HepG2 (cell line): Measurements from ENCODE around the gene HELZ2.

Experiments
- ARNTL ChIP-seq: sonication (generic); formaldehyde crosslinking; IDR thresholded peaks from 2 replicates; pipeline ENCODE4 v1.4.0; 2020; ENCODE audit warnings: mild to moderate bottlenecking, missing genetic modification reagents
- ATF3 ChIP-seq: sonication (generic); formaldehyde crosslinking; IDR thresholded peaks from 2 replicates; pipeline ENCODE4 v1.4.0; 2020; ENCODE audit warnings: missing genetic modification reagents
- BCL3 ChIP-seq: sonication (generic); formaldehyde crosslinking; IDR thresholded peaks from 2 replicates; pipeline ENCODE4 v1.5.1; 2020; ENCODE audit warnings: mild to moderate bottlenecking, missing genetic modification reagents, moderate library complexity
- ESRRA ChIP-seq: sonication (generic); formaldehyde crosslinking; IDR thresholded peaks from 2 replicates; pipeline ENCODE4 v1.5.1; 2020; ENCODE audit warnings: mild to moderate bottlenecking, low read depth, missing genetic modification reagents
- HDAC6 ChIP-seq: fragments of 200-600 bp; sonication (generic); IDR thresholded peaks from 2 replicates; pipeline ENCODE4 v1.7.0; 2017; ENCODE audit warnings: mild to moderate bottlenecking, antibody characterized with exemption, low read length, low read depth
- NCOA1 ChIP-seq: sonication (generic); formaldehyde crosslinking; IDR thresholded peaks from 2 replicates; pipeline ENCODE4 v1.9.0; 2021; ENCODE audit warnings: missing genetic modification reagents
- TF ChIP-seq, protein P1 (sequence below): sonication (generic); formaldehyde crosslinking; IDR thresholded peaks from 2 replicates; pipeline ENCODE4 v1.4.0; 2020; ENCODE audit warnings: missing genetic modification reagents
- TF ChIP-seq, protein P2 (sequence below): sonication (generic); formaldehyde crosslinking; IDR thresholded peaks from 2 replicates; pipeline ENCODE4 v1.8.1; 2023; ENCODE audit warnings: mild to moderate bottlenecking, missing genetic modification reagents, borderline replicate concordance

DNA sequence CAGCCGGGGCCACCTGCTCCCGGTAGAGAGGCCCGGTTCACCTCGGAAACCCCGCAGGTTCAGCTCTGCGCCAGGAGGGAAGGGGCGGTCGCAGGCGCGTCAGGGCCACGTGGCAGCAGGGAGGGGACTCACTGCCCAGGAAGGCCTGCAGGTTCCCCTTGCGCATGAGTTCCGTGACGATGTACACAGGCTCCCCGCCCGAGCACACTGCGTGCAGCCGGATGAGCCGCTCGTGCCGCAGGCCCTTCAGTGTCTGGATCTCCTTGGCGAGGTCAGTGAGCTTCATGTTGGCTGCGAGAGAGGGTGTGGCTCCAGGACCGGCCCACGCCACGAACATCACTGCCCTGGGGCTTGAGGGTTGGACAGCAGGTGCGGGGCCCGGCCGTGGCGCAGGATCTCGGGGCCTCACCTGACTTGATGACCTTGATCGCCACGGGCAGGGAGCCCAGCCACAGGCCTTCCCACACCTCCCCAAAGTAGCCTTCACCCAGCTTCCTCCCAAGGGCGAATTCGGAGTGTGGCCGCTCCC, 31.9 kb downstream of the HELZ2 start:
- TF ChIP-seq, protein P1, sequence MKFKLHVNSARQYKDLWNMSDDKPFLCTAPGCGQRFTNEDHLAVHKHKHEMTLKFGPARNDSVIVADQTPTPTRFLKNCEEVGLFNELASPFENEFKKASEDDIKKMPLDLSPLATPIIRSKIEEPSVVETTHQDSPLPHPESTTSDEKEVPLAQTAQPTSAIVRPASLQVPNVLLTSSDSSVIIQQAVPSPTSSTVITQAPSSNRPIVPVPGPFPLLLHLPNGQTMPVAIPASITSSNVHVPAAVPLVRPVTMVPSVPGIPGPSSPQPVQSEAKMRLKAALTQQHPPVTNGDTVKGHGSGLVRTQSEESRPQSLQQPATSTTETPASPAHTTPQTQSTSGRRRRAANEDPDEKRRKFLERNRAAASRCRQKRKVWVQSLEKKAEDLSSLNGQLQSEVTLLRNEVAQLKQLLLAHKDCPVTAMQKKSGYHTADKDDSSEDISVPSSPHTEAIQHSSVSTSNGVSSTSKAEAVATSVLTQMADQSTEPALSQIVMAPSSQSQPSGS (CRISPR knock-in tag): no peak
- TF ChIP-seq HDAC6 (no peak), BCL3 (CRISPR knock-in tag) (no peak), ATF3 (CRISPR knock-in tag) (no peak), NCOA1 (no peak), ESRRA (CRISPR knock-in tag) (no peak), ARNTL (no peak)
- TF ChIP-seq, protein P2, sequence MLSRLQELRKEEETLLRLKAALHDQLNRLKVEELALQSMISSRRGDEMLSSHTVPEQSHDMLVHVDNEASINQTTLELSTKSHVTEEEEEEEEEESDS: no peak
